Breast epithelium (tissue), 4 donors: ENCODE results near the gene MTHFS. TPM values are rescaled to one million over a fixed set of nuclear protein-coding genes. Genes with fewer than 3 reads are reported as not detected.

ENCODE experiments used
- DNase-seq, 2 donors: peaks; one replicate each; pipeline ENCODE4 v3.0.0-alpha.2; 2019; ENCODE audit warnings: low spot score in 2 of 2
- H3K27ac ChIP-seq, 2 donors: fragments of 200-600 bp; sonication (generic) in 1 of 2; one replicate each; pipeline ENCODE4 v1.5.1; 2016 to 2019; ENCODE audit warnings: mild to moderate bottlenecking in 1 of 2
- H3K27me3 ChIP-seq, 2 donors: fragments of 200-600 bp; sonication (generic) in 1 of 2; one replicate each; pipeline versions ENCODE4 v1.5.1 to v1.6.0; 2017 to 2019; ENCODE audit warnings: control low read depth in 1 of 2, mild to moderate bottlenecking in 1 of 2
- H3K36me3 ChIP-seq: fragments of 200-600 bp; one replicate; pipeline ENCODE4 v1.5.1; 2019
- H3K4me1 ChIP-seq, 2 donors: fragments of 200-600 bp; sonication (generic); one replicate each; pipeline ENCODE4 v1.5.1; 2016 to 2019; ENCODE audit warnings: control low read depth in 1 of 2
- H3K4me3 ChIP-seq, 3 donors: fragments of 200-600 bp; sonication (generic); 1 replicate in 2 of 3; 2 replicates in 1 of 3; pipeline ENCODE4 v1.5.1; 2016 to 2019; ENCODE audit warnings: mild to moderate bottlenecking in 3 of 3, moderate library complexity in 2 of 3
- H3K9me3 ChIP-seq, 2 donors: fragments of 200-600 bp; sonication (generic) in 1 of 2; one replicate each; pipeline ENCODE4 v1.5.1; 2016 to 2019; ENCODE audit warnings: control low read depth in 1 of 2
- CTCF ChIP-seq, 3 donors: fragments of 450-650 bp; IDR thresholded peaks; one replicate each; pipeline ENCODE4 v1.5.1; 2016 to 2017; ENCODE audit warnings: antibody characterized with exemption in 3 of 3, mild to moderate bottlenecking in 3 of 3, moderate library complexity in 3 of 3
- POLR2A ChIP-seq: fragments of 450-650 bp; IDR thresholded peaks from one replicate; pipeline ENCODE4 v1.6.1; 2016; ENCODE audit warnings: antibody characterized with exemption, mild to moderate bottlenecking, moderate library complexity
- POLR2AphosphoS5 ChIP-seq, 3 donors: sonication (generic); formaldehyde crosslinking; IDR thresholded peaks; one replicate each; pipeline ENCODE4 v1.6.1; 2017; ENCODE audit warnings: antibody characterized with exemption in 3 of 3
- intact Hi-C: fragments of 100-400 bp; cut with DNase I; formaldehyde crosslinking; loops from one replicate; pipeline ENCODE4 v1.15.1; 2023; ENCODE audit warnings: low total_unique reads
- total RNA-seq, 3 donors: library from RNA; depleted of rRNA; stranded (reverse); fragments of >200 nt; gene quantifications; one replicate each; pipeline ENCODE4 v1.1.0, GENCODE V29; 2016

MTHFS gene
- total RNA-seq, 3 donors from 2014 or later, result 19.0 to 51.5 (median 30.2) TPM

- intact Hi-C loops, result no loop called here
- TF ChIP-seq POLR2A (no peak), POLR2AphosphoS5 (IDR thresholded peaks at IDR 0.05) (no peak), CTCF (IDR thresholded peaks at IDR 0.05) (no peak)
- DNase-seq, result no peak
- H3K27ac ChIP-seq, result no peak overlapping the region
- H3K4me3 ChIP-seq, result no peak overlapping the region
- no peaks in the 10 kb centered on the region for H3K36me3 ChIP-seq
- H3K27me3 ChIP-seq, result no peaks in the 10 kb centered on the region
- H3K9me3 ChIP-seq, result no peaks in the 10 kb centered on the region
- H3K4me1 ChIP-seq, result no peaks in the 10 kb centered on the region
These were observed 92.0 kb downstream of the MTHFS start for GRCh38 chr15:79804838-79805237.

GRCh38 chr15:79798311-79798710, 98.5 kb downstream of the MTHFS start:
- H3K4me3 ChIP-seq, result no peak overlapping the region
- H3K4me1 ChIP-seq, result no peaks in the 10 kb centered on the region
- H3K27ac ChIP-seq, result no peak overlapping the region
- DNase-seq, result no peak
- no peaks in the 10 kb centered on the region for H3K36me3 ChIP-seq
- no peak for TF ChIP-seq CTCF (IDR thresholded peaks at IDR 0.05)
- no peak for TF ChIP-seq POLR2A
- no peak for TF ChIP-seq POLR2AphosphoS5 (IDR thresholded peaks at IDR 0.05)
- intact Hi-C loops, result no loop called here
- H3K9me3 ChIP-seq, result peaks cover 0 to under 1% of the 10 kb centered on the region in 2 donors
- H3K27me3 ChIP-seq, result no peaks in the 10 kb centered on the region

Other genes with a start within 250 kb of the MTHFS start
- 10 to 100 TPM in 1 of 3 donors, 1 to 10 TPM in 2; 1.4 to 12.6 (median 1.6) TPM for gene BCL2A1, start 74.2 kb upstream of the MTHFS start, total RNA-seq
- 100 to 1,000 TPM; 141 to 193 (median 159) TPM for gene ZFAND6, start 162.7 kb upstream of the MTHFS start, total RNA-seq